Measurements from ENCODE around the gene PPP1CC. TPM values are rescaled to one million over a fixed set of nuclear protein-coding genes. Genes with fewer than 3 reads are reported as not detected.
A peak's percentile ranks its signal among the peaks of the same experiment; 100 is the strongest.

The PPP1CC gene
- total RNA-seq = 288 and 293 TPM in 2 replicates
- long read RNA-seq, transcript PPP1CC-204 (6 exons, 2,154 nt) = minor isoform, 5 of 96 reads
- long read RNA-seq, transcript PPP1CC-201 (7 exons, 2,559 nt) = major isoform, 23 of 96 reads
- long read RNA-seq, partial matches to known transcripts = 13 of 96 reads
- long read RNA-seq, other reads (novel, unspliced or antisense) = 46 of 96 reads

GRCh38 chr12:110742718-110743570 lies at the start of gene PPP1CC:
Gene PPP1CC (minus strand): TSS chr12:110742891. CDS start chr12:110742707, 184 bp downstream.
- no peak for TF ChIP-seq CTCF (conservative IDR thresholded peaks at IDR 0.05)
- Mint-ChIP-seq H3K27ac (ENCODE audit: unreplicated experiment) (peak within 1 kb of the TSS; percentile 98), H3K4me3 (peak within 1 kb of the TSS; percentile 99), H3K36me3 (ENCODE audit: low read depth) (no peaks in the 10 kb centered on the region), H3K9me3 (no peaks in the 10 kb centered on the region), H3K27me3 (ENCODE audit: low read depth) (no peaks in the 10 kb centered on the region), H3K4me1 (peaks cover 50% of the 10 kb centered on the region)
- peak; percentile 90 for DNase-seq (ENCODE audit: low read depth, low spot score)

- H3K27me3 Mint-ChIP-seq (ENCODE audit: low read depth) = no peaks in the 10 kb centered on the region
- peaks cover 2% of the 10 kb centered on the region for H3K9me3 Mint-ChIP-seq
- no peak for TF ChIP-seq CTCF (conservative IDR thresholded peaks at IDR 0.05)
- H3K27ac Mint-ChIP-seq (ENCODE audit: unreplicated experiment) = peak overlapping the region; percentile 3
- H3K36me3 Mint-ChIP-seq (ENCODE audit: low read depth) = no peaks in the 10 kb centered on the region
- no peak for DNase-seq (ENCODE audit: low read depth, low spot score)
- peaks cover 11% of the 10 kb centered on the region for H3K4me1 Mint-ChIP-seq
- no peak overlapping the region for H3K4me3 Mint-ChIP-seq
Measured at GRCh38 chr12:110791589-110791988, 48.9 kb upstream of the PPP1CC start.

- no peaks in the 10 kb centered on the region for H3K9me3 Mint-ChIP-seq
- H3K27me3 Mint-ChIP-seq (ENCODE audit: low read depth) = no peaks in the 10 kb centered on the region
- H3K4me1 Mint-ChIP-seq = peaks cover 10% of the 10 kb centered on the region
- DNase-seq (ENCODE audit: low read depth, low spot score) = no peak
- H3K4me3 Mint-ChIP-seq = no peak overlapping the region
- no peak overlapping the region for H3K27ac Mint-ChIP-seq (ENCODE audit: unreplicated experiment)
- TF ChIP-seq CTCF (conservative IDR thresholded peaks at IDR 0.05) = no peak
- no peaks in the 10 kb centered on the region for H3K36me3 Mint-ChIP-seq (ENCODE audit: low read depth)
Measured at GRCh38 chr12:110790301-110790700, 47.6 kb upstream of the PPP1CC start.

GRCh38 chr12:110786012-110786411 lies 43.3 kb upstream of the PPP1CC start:
- no peak for DNase-seq (ENCODE audit: low read depth, low spot score)
- Mint-ChIP-seq H3K4me1 (peaks cover 3% of the 10 kb centered on the region), H3K27me3 (ENCODE audit: low read depth) (no peaks in the 10 kb centered on the region), H3K36me3 (ENCODE audit: low read depth) (no peaks in the 10 kb centered on the region), H3K27ac (ENCODE audit: unreplicated experiment) (no peak overlapping the region), H3K4me3 (no peak overlapping the region), H3K9me3 (no peaks in the 10 kb centered on the region)
- no peak for TF ChIP-seq CTCF (conservative IDR thresholded peaks at IDR 0.05)

GRCh38 chr12:110785240-110785639 lies 42.5 kb upstream of the PPP1CC start:
- DNase-seq (ENCODE audit: low read depth, low spot score) = no peak
- no peak for TF ChIP-seq CTCF (conservative IDR thresholded peaks at IDR 0.05)
- no peak overlapping the region for H3K27ac Mint-ChIP-seq (ENCODE audit: unreplicated experiment)
- H3K9me3 Mint-ChIP-seq = no peaks in the 10 kb centered on the region
- H3K4me3 Mint-ChIP-seq = no peak overlapping the region
- no peaks in the 10 kb centered on the region for H3K27me3 Mint-ChIP-seq (ENCODE audit: low read depth)
- no peaks in the 10 kb centered on the region for H3K36me3 Mint-ChIP-seq (ENCODE audit: low read depth)
- H3K4me1 Mint-ChIP-seq = peaks cover 3% of the 10 kb centered on the region

Measured in neural crest cell (in vitro differentiated cells).